Peyer's patch (tissue), 4 donors: ENCODE results near the gene YIPF6.

Experiments
- CTCF ChIP-seq, 6 experiments: fragments of 450-650 bp in 4 of 6; fragments of 200-600 bp in 2 of 6; sonication (generic) in 1 of 6; IDR thresholded peaks; one replicate each; pipeline ENCODE4 v1.5.1; 2017 to 2019; ENCODE audit warnings: antibody characterized with exemption in 6 of 6, mild to moderate bottlenecking in 3 of 6, moderate library complexity in 1 of 6
- POLR2A ChIP-seq, 2 donors: fragments of 450-650 bp; IDR thresholded peaks; one replicate each; pipeline ENCODE4 v1.5.1; 2017; ENCODE audit warnings: antibody characterized with exemption in 2 of 2, mild to moderate bottlenecking in 2 of 2, moderate library complexity in 2 of 2

GRCh38 chrX:68570598-68570997 is 71.7 kb downstream of the YIPF6 start:
- TF ChIP-seq CTCF (IDR thresholded peaks at IDR 0.05) (no peak), POLR2A (IDR thresholded peaks at IDR 0.05) (no peak)
